HL-60 (cell line): Measurements from ENCODE around the gene PDE6C.

Experiments
- DNase-seq, 2 experiments: peaks; one replicate each; pipeline ENCODE4 v3.0.0-alpha.2; 2010 to 2020; ENCODE audit warnings: low read depth in 1 of 2, low spot score in 1 of 2
- H3K27ac ChIP-seq: fragments of 250-450 bp; sonication (Bioruptor Pico); replicated peaks from 2 replicates; pipeline ENCODE4 v1.5.1; 2020; ENCODE audit warnings: mild to moderate bottlenecking, moderate library complexity
- H3K27me3 ChIP-seq: fragments of 250-450 bp; sonication (Bioruptor Pico); 2 replicates; pipeline ENCODE4 v1.5.1; 2021; ENCODE audit warnings: mild to moderate bottlenecking, moderate library complexity; ENCODE audit not compliant: insufficient read depth, poor library complexity, severe bottlenecking
- H3K4me3 ChIP-seq: replicated peaks from 2 replicates; pipeline ENCODE4 v1.5.1; 2011; ENCODE audit warnings: mild to moderate bottlenecking, control low read depth, low read length; ENCODE audit not compliant: insufficient read depth
- CTCF ChIP-seq: IDR thresholded peaks from one replicate; pipeline ENCODE4 v1.5.1; 2011; ENCODE audit warnings: low read length, control low read depth, inconsistent platforms; ENCODE audit not compliant: insufficient read depth
- GABPA ChIP-seq: IDR thresholded peaks from 2 replicates; pipeline ENCODE4 v1.6.1; 2012; ENCODE audit warnings: low read depth
- POLR2AphosphoS5 ChIP-seq: IDR thresholded peaks from 2 replicates; pipeline ENCODE4 v1.6.1; 2012; ENCODE audit warnings: low read depth
- REST ChIP-seq: IDR thresholded peaks from 2 replicates; pipeline ENCODE4 v1.6.1; 2012; ENCODE audit warnings: low read depth; ENCODE audit not compliant: insufficient replicate concordance
- SPI1 ChIP-seq: IDR thresholded peaks from 2 replicates; pipeline ENCODE4 v1.6.1; 2012; ENCODE audit warnings: low read depth, mild to moderate bottlenecking, borderline replicate concordance

PDE6C gene

GRCh38 chr10:93711891-93712290, 99.6 kb downstream of the PDE6C start:
- Histone ChIP-seq H3K27me3 (no peaks in the 10 kb centered on the region), H3K4me3 (no peak overlapping the region), H3K27ac (no peak overlapping the region)
- DNase-seq = no peak
- no peak for TF ChIP-seq GABPA
- TF ChIP-seq SPI1 = no peak

GRCh38 chr10:93712593-93712992, 100.3 kb downstream of the PDE6C start:
- no peak overlapping the region for H3K4me3 ChIP-seq
- no peaks in the 10 kb centered on the region for H3K27me3 ChIP-seq
- no peak overlapping the region for H3K27ac ChIP-seq
- TF ChIP-seq SPI1 (no peak), CTCF (no peak), GABPA (no peak), POLR2AphosphoS5 (no peak), REST (no peak)
- DNase-seq = no peak

GRCh38 chr10:93715345-93715744, 103.0 kb downstream of the PDE6C start:
- H3K27me3 ChIP-seq = no peaks in the 10 kb centered on the region
- no peak overlapping the region for H3K4me3 ChIP-seq
- DNase-seq = no peak
- H3K27ac ChIP-seq = no peak overlapping the region
- TF ChIP-seq CTCF (no peak), REST (no peak), GABPA (no peak), SPI1 (no peak), POLR2AphosphoS5 (no peak)
